Mammary epithelial cell (primary cell): ENCODE data around the gene TMEM33.

Experiments used
- CTCF ChIP-seq, 2 donors: IDR thresholded peaks in 1 of 2; conservative IDR thresholded peaks in 1 of 2; 2 replicates each; pipeline ENCODE4 v1.5.1; 2011 to 2012; ENCODE audit warnings: inconsistent platforms in 2 of 2, low read length in 2 of 2, mild to moderate bottlenecking in 2 of 2, control low read depth in 1 of 2, low read depth in 1 of 2; ENCODE audit not compliant: insufficient read depth in 1 of 2; ENCODE audit errors: extremely low read depth in 1 of 2
- EZH2 ChIP-seq: IDR thresholded peaks from 2 replicates; pipeline ENCODE4 v1.6.1; 2012; ENCODE audit warnings: low read length, inconsistent platforms, borderline replicate concordance

GRCh38 chr4:41933997-41934503, 1.2 kb upstream of the TMEM33 start:
- TF ChIP-seq EZH2 (no peak), CTCF (conservative IDR thresholded peaks at IDR 0.05 in 1 of 2, IDR thresholded peaks at IDR 0.05 in 1 of 2; ENCODE audit: extremely low read depth in 1 of 2, insufficient read depth in 1 of 2, low read depth in 1 of 2, low read length in 2 of 2) (no peak)
